HG02678 (cell line): Measurements from ENCODE around the gene TEX54.
"Not testable (repeated sequence)": the region's sequence is repeated elsewhere in the genome, so short reads cannot be mapped to it uniquely, and the experiment has no call there.

ENCODE experiments used
- ATAC-seq: cut with Tn5 transposase; IDR thresholded peaks from one replicate; pipeline ENCODE4 v1.9.1; 2021; ENCODE audit warnings: mild to moderate bottlenecking, moderate library complexity; ENCODE audit not compliant: unreplicated experiment

The TEX54 gene

DNA sequence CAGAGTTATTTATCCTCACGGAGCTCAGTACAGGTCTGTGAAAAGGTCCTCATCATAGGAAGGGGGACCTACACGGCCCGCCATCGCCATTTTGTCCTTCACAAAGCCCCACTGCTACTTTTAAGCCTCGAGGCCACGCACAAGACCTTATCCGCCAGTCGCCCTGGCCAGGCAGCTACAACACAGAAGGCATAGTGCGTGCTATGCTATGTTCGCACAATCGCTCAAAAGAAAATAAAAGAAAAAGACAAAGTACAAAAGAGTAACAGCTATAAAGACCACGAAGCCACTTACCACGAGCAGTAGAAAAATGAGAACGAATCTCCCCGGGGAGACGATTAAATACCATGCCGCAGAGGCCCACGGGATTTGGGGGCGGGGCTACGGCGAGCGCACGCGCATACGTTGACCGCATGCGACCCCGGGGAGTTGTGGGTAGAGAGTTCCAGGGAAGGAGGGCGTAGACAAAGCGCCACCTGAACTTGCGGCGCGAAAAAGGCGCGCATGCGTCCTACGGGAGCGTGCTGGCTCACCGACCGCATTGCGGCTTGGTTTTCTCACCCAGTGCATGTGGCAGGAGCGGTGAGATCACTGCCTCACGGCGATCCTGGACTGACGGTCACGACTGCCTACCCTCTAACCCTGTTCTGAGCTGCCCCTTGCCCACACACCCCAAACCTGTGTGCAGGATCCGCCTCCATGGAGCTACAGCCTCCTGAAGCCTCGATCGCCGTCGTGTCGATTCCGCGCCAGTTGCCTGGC, 23.1 kb upstream of the TEX54 start:
- peak; percentile 88 for ATAC-seq

DNA sequence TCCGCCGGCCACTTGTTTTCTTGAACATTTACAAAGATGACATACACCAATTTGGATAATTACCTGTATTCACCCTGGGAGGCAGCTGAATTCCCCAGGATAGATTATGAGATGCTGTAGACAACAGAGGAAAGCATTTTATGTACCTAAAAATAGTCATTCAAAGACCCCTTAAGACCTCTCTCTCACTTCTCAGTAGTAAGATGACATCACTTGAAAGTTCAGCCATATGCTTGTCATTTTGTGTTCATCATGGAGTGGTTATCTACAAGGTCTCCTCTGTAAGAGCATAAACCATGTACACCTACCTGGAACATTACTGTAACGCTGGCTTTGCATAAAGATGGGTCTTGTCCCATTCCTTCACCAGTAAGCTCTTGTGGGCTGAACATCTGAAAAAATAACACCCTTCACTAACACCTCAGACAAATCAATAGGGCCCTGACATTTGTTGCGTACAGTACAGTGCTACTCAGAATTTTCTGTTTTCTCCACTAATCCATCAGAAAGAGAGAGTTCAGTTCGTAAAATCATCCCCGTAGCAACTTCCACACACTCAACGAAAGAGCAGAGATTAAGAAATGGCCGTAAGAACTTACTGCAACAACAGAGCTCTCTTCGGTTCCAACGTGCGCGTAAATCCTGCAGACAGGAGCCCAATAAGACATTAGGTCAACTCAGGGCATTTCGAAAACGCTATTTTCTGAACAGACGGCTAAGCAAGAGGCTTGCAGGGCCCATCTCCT, 22.4 kb upstream of the TEX54 start:
- no peak for ATAC-seq

DNA sequence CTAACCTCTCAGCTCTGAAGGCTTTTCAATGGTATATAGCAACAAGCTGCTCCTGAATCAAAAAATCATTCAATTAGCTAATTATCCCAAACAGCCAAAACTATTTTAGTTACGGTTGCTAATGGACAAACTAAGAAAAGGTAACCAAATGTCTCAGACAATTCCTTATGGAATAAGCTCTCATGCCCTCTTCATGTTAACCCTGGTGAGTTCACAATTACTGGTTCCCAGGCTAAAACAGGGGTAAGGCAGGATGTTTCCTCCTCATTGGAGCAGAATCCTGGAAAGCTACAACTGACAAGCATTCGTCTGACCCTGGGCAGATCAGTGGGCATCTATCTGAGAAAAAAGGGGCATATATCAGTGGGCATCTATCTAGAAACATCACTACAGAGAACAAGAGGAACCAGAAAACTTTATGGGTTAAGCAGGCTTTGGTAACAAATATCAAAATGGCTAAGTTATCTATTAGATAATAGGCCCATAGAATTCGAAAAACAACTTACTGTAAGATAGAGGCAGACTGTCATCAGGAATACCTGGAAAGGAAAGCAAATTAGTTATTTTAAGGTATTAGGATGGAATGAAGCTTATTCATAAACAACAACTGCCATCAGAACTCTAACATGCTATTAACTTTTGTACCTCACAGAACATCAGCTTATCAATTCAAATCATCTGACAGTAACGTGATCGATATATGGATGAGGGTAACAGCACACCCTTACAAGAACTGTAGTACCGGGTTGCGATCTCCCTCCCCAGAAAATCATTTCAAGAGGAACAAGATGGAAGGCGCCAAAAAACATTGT, 21.6 kb upstream of the TEX54 start:
- ATAC-seq: no peak

DNA sequence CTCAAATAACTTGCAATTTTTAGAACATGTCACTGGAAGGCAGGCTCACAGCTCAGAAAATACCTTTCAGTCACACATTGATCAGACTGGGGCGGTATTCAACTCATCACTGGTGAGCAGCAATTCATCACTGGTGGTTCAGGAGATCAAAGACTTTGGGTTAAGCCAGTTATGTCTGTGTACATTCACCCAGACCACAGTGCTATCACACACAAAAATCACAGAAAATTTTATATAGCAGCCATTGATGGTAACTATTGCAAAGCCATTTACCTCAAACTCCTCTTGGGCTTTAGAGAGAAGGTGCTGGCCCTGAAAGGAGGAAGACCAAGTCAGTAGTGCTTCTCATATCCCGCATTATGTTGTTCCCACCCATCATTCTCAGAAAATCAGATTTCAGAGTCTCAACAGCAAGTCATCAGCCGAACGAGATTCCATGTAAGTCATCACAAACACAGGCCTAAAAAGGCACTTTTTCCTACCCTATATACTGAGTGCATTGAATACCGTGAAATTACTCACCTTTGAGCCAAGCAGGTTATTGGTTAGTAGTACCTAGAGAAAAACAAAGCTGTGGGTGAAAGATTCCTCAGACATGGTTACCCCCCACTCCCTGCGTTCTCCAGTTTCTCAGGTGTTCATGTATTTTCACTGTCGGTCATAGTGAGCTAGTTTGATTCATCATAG, 20.8 kb upstream of the TEX54 start:
- no peak for ATAC-seq

DNA sequence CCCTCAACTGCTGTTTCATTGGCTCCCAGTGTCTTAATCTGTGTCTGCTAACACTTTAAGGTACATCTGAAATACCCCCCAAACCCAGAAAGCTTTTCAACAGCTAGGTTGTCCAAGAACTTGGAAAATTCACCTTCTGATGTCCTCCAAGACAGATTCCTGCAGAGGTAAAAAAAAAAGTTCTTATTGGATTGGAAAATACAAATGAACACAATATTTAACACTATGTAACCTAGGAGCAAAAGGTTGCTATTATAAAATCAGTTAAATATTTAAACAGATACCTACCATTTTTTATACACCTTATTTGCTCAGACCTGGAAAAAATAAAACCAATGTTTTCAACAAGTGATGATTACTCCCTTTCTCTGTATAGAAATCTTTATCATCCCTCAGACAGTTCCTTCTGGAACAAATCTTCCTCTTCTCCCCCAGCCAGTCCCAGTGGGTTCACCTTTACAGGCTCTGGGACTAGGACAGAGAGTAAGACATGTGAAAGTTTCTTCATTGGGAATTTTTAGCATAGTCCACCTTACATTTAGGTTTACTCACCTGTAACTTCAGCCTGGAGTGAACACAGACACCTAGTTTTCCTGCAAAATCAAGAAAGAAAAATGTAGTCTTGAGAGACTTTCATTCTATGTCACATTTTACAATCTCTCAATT, 20.0 kb upstream of the TEX54 start:
- ATAC-seq: no peak

DNA sequence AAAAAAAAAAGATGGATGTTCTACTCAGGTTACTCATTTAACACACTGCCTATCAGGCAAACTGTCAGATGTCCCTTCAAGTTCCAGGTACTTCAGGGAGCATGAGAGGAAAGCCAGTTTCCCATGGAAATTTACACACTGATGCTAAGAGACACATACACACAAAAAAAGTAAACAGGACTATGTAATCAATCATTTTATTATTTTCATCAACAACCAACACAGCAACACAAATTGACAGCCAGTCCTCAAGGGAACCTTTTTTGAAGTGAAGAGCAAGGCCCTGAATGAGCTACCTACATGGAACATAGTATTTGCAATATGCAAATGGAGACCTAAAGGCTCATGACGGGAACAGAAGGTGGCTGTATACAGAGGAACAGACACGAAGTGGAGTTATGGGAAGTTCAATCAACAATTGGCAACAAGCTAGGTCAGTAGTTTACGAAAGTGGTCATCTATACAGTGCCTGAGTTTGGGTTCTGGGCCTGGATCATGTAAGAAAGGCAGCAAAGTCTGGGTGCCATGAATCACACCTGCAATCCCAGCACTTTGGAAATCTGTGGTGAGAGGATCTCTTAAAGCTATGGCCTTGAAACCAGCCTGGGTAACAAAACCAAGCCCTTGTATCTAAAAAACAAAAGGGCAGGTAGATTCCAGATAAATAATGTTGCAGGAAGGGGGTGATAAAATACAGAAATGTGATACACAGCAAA, 19.3 kb upstream of the TEX54 start:
- no peak for ATAC-seq

DNA sequence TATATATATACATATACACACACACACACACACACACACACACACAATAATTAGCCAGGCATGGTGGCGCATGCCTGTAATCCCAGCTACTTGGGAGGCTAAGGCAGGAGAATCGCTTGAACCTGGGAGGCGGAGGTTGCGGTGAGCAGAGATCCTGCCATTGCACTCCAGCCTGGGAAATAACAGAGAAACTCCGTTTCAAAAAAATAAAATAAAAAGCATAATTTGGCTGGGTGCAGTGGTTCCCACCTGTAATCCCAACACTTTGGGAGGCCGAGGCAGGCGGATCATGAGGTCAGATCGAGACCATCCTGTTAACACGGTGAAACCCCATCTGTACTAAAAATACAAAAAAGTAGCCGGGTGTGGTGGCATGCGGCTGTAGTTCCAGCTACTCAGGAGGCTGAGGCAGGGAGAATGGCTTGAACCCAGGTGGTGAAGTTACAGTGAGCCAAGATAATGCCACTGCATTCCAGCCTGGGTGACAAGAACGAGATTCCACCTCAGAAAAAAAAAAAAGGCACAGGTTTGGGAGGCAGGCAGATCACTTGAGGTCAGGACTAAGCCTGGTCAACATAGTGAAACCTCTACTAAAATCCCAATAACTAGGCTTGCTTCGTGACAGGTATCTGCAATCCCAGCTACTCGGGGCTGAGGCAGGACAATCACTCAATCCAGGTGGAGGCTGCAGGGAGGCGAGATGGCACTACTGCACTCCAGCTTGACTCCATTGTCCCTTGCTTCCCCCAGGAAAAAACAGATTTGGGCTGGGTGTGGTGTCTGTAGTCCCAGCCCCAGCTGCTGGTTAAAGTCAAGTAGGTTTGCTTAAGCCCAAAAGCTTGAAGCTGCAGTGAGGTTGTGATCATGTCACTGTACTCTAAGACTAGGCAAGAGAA, 18.5 kb upstream of the TEX54 start:
- ATAC-seq: no peak

DNA sequence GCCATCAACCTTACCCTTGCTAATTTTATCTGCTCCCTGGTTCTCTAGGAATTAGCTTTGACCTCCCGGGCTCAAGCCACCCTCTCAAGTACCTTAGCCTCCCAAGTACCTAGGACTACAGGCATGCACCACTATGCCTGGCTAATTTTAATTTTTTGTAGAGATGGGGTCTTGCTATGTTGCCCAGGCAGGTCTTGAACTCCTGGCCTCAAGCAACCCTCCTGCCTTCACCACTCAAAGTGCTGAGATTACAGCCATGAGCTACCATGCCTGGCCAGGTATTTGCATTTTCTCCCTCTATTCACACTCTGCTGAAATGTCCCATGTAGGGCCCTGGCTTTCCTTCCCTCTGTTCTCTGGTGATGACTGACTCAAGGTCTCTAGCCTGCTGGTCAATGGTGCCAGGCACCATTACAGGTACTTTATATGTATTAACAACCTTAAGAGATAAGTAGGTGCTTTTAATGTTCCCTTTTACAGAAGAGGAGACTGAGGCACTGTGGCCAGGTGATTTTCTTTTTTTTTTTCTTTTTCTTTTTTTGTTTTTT, 15.2 kb upstream of the TEX54 start:
- no peak for ATAC-seq

DNA sequence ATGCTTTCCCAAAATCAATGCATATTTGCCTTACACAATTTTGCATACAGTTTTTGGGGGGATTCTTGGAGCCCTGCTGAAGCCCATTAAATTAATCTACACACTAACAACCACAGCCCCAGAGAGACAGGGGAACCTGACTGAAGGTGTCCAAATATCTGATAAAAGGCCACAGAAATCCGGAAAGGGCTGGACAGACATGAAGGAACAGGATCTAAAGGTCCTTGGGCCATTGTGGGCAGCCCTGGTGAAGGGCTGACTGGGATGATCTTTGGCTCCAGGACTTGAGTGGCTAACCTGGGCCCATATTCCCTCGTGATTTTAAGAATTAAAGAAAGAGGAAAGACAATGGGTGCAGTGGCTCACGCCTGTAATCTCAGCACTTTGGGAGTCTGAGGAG, 13.5 kb upstream of the TEX54 start:
- no peak for ATAC-seq

DNA sequence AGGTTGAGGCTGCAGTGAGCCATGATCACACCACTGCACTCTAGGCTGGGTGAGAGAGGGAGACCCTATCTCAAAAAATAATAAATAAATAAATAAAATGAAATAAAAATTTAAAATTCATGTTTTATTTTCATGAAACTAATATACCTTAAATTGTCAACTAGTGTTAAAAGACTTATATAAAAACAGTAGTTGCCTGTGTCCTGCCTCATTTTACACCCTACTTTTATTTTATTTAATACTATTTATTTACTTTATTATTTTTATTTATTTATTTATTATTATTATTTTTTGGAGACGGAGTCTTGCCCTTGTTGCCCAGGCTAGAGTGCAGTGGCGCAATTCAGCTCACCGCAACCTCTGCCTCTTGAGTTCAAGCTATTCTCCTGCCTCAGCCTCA, 11.5 kb upstream of the TEX54 start:
- ATAC-seq: no peak

DNA sequence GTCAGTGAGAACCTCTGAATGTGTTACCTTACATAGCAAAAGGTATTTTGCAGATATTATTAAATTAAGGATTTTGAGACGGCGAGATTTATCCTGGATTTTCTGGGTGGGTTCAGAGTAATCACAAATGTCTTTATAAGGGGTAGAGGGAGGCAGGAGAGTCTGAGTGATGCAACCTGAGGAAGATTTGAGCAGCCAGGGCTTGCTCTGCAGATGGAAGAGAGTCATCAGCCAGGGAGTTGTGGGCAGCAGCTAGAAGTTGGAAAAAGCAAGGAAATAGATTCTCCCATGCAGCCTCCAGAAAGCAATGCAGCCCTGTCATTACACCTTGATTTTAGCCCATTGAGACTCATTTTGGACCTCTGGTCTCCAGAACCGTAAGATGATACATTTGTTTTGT, 10.8 kb upstream of the TEX54 start:
- no peak for ATAC-seq

DNA sequence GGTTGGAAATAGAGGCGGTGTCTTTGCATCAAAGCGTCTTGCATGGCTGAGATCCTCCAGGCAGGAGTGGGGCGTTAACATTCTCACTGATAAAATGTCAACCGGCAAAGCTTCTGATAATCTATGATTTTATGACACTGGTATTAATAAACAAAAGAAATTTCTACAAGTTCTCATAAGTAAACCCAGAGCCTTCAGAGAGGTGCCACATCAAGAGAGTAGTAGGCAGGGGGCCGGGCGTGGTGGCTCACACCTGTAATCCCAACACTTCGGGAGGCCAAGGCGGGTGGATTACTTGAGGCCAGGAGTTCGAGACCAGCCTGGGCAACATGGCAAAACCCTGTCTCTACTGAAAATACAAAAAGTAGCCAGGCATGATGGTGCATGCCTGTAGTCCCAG, 10.2 kb upstream of the TEX54 start:
- ATAC-seq: not testable (repeated sequence)

DNA sequence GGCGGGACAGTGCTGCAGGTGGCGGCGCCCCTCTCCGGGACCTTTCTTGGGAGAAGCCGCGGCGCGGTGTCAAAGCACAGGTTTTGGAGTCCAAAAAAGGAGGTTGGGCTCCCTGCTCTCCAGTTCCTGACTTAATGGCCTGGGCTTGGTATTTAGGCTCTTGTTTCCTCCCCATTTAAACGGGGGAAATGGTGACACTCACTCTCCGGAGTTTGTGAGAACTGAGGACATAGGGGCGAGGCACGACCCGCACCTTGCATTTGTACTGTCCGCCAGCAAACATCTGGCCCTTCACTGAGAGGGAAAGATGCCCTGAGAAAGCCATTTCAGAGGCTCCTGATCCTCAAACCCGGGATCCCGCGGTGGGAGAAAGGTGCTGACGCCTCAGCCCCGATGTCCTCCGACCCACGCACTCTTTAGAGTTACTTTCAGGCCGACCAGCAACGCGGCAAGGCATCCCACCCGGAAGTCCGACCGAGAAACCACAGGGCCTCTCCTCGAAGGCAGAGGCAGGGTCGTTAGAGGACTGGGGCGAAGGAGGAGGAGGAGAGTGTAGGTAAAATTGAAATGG, 9.6 kb upstream of the TEX54 start:
- ATAC-seq: no peak

DNA sequence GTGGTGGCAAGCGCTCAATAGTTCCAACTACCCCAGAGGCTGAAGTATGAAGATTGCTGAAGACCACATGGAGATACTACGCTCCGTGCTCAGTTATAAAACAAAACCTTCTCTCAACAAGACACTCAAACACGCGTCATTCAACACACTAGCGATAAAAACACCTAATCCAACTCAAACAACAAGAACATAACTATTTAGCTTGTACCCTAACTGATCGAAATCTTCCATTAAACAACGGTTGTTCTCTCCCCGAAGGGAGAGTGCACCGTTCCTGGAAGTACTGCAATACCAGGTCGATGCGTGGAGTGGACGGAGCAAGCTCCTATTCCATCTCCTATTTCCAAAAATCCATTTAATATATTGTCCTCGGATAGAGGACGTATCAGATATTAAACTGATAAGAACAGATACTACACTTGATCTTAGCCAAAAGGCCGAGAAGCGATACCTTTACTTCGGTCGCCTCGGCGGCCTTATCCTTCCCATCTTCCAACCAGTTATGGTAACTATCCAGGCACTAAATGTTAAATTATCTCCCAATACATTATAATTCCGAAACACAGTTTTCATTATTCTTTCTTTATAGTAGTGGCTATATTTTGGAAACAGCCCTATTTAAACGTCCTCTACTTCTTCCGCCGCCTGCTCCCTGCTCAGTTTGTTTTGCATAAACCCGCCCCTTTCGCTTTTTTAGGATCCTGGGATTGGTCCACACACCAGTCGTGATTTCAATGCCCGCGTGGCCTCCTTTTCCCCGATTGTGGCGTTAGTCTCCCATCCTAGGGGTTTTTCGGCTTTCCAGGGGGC, 8.9 kb upstream of the TEX54 start:
- peak; percentile 55 for ATAC-seq

DNA sequence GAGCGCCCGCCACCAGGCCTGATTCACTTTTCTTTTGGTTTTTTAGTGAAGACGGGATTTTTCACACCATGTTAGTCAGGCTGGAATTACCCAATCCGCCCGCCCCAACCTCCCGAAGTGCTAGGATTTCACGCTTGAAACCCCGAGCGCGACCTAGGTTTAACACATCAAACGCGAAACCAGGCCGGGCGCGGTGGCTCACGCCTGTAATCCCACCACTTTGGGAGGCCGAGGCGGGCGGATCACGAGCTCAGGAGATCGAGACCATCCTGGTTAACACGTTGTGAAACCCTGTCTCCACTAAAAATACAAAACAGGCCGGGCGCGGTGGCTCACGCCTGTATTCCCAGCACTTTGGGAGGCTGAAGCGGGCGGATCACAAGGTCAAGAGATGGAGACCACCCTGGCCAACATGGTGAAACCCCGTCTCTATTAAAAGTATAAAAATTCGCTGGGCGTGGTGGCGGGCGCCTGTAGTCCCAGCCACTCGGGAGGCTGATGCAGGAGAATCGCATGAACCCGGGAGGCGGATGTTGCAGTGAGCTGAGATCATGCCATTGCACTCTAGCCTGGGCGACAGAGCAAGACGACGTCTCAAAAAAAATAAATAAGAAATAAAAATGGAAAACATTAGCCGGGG, 8.2 kb upstream of the TEX54 start:
- not testable (repeated sequence) for ATAC-seq

DNA sequence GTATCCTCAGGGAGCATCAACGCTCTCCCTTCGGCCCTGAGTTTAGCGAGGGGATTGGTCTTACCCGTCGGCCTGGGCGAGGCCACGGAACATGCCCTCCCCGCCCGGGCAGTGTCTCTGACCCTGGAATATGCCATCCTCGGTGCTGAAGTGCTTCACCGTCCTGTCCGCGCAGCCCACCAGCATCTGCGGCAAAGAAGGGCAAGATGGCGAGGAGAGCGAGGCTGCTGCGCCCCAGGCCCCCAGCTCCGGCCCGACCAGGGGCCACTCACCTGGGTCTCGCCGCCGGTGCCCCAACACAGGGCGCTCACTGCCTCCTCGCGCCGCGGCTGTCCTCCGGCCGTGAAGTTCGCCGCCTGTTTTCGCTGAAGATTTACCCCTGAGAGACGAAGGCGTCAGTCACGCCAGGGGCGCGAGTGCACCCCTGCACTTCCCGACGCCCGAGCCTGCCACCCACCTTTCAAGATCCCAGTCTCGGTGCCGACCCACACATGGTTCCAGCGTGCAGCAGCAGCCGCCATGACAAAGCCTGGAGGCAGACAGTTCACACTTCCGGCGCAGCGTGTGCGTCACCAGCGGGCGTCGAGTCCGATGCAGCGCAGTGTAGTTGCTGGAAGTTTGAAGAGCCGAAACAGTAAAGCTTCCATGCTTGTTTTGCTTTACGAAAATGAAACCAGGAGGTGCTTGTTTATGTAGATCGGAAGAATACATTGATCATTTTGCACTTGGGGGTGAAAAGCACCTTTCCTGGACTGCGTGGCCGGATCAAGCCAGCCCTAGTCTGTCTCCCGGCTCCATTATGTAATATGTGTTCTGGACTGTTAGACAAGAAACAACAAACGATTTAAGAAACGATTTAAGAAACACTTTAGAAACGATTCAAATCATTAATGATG, 6.7 kb upstream of the TEX54 start, which contains the start of gene WDR74:
TSS of gene WDR74 (minus strand) at position 541 of the 896 bp plus-strand sequence. CDS start at position 521, 20 bp downstream.
- peak; percentile 45 for ATAC-seq
